Fibroblast of lung (primary cell): Measurements from ENCODE around the gene ASIC2. TPM values are rescaled to one million over a fixed set of nuclear protein-coding genes. Genes with fewer than 3 reads are reported as not detected.

Experiments used
- DNase-seq, 2 donors: peaks; one replicate each; pipeline versions ENCODE4 v3.0.0 to v3.0.0-alpha.2; 2010; ENCODE audit warnings: low read depth in 2 of 2
- H2AFZ ChIP-seq: 2 replicates; pipeline ENCODE4 v1.5.1; 2012; ENCODE audit warnings: low read length, control low read depth, inconsistent platforms
- H3K27ac ChIP-seq: 2 replicates; pipeline ENCODE4 v1.5.1; 2011; ENCODE audit warnings: low read length, control low read depth; ENCODE audit not compliant: insufficient read depth
- H3K27me3 ChIP-seq: 2 replicates; pipeline ENCODE4 v1.5.1; 2011; ENCODE audit warnings: mild to moderate bottlenecking, low read length; ENCODE audit not compliant: control insufficient read depth, insufficient read depth
- H3K36me3 ChIP-seq: 2 replicates; pipeline ENCODE4 v1.5.1; 2011; ENCODE audit warnings: low read length; ENCODE audit not compliant: control insufficient read depth, insufficient read depth
- H3K4me1 ChIP-seq: 2 replicates; pipeline ENCODE4 v1.5.1; 2011; ENCODE audit warnings: low read length; ENCODE audit not compliant: control insufficient read depth, insufficient read depth; ENCODE audit errors: extremely low read depth
- H3K4me2 ChIP-seq: 2 replicates; pipeline ENCODE4 v1.5.1; 2011; ENCODE audit warnings: low read length, control low read depth; ENCODE audit not compliant: insufficient read depth; ENCODE audit errors: extremely low read depth
- H3K4me3 ChIP-seq, 4 experiments: fragments of 200-600 bp in 1 of 4; sonication (generic) in 1 of 4; replicated peaks in 1 of 4; 2 replicates each; pipeline ENCODE4 v1.5.1; 2011 to 2016; ENCODE audit warnings: low read length in 4 of 4, low read depth in 3 of 4, mild to moderate bottlenecking in 3 of 4, control low read depth in 2 of 4, inconsistent platforms in 1 of 4, mixed read lengths in 1 of 4; ENCODE audit not compliant: insufficient read depth in 1 of 4; ENCODE audit errors: control extremely low read depth in 1 of 4
- H3K79me2 ChIP-seq: 2 replicates; pipeline ENCODE4 v1.5.1; 2012; ENCODE audit warnings: mild to moderate bottlenecking, low read length, inconsistent platforms; ENCODE audit not compliant: control insufficient read depth, insufficient read depth
- H3K9ac ChIP-seq: 2 replicates; pipeline ENCODE4 v1.5.1; 2011; ENCODE audit warnings: mild to moderate bottlenecking, low read length, control low read depth; ENCODE audit not compliant: insufficient read depth
- H3K9me3 ChIP-seq: 2 replicates; pipeline ENCODE4 v1.5.1; 2012; ENCODE audit warnings: low read depth, low read length; ENCODE audit not compliant: control insufficient read depth, insufficient read depth
- H4K20me1 ChIP-seq: 2 replicates; pipeline ENCODE4 v1.5.1; 2011; ENCODE audit warnings: low read length; ENCODE audit not compliant: control insufficient read depth, insufficient read depth; ENCODE audit errors: extremely low read depth
- EZH2 ChIP-seq: IDR thresholded peaks from 2 replicates; pipeline ENCODE4 v1.5.1; 2012; ENCODE audit warnings: low read length, control low read depth, mild to moderate bottlenecking; ENCODE audit errors: missing control alignments
- polyA plus RNA-seq, 2 donors: library from polyadenylated mRNA; depleted of rRNA in 1 of 2; stranded (reverse) in 1 of 2; unstranded in 1 of 2; fragments of >200 nt; gene quantifications; 2 replicates each; pipeline ENCODE4 v1.2.1, GENCODE V29; 2011 to 2012; ENCODE audit warnings: missing spikeins in 1 of 2
- total RNA-seq: library from RNA; depleted of rRNA; stranded (reverse); fragments of >200 nt; gene quantifications from 2 replicates; pipeline ENCODE4 v1.2.1, GENCODE V29; 2014
- TF ChIP-seq, protein P1 (sequence below), 2 donors: IDR thresholded peaks in 1 of 2; conservative IDR thresholded peaks in 1 of 2; 1 replicate in 1 of 2; 2 replicates in 1 of 2; pipeline ENCODE4 v1.5.1; 2011 to 2012; ENCODE audit warnings: low read length in 2 of 2, control low read depth in 1 of 2, inconsistent platforms in 1 of 2, low read depth in 1 of 2, mild to moderate bottlenecking in 1 of 2

Gene ASIC2
- total and polyA plus RNA-seq, 2 donors (not counting 1 experiment from before 2014, with no cell fraction given): 0.08 to 0.50 TPM

DNA sequence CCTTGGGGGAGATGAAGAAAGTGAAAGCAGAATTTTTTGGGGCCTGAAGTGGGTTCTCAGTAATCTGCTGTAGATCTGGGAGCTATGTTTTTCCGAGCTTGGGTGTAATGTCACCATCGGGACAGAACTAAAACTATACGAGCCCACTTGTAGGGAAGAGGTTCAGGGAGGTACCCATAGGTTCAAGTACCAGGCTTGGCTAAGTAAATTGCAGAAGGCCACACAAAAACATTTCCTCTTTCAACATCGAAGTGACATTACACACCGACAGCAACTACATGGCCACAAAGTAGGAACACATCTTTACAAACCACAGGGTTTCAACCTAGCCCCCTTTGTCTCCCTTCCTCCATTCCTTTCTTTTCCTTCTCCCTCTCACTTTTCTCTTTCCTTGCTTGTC, 10.2 kb upstream of the ASIC2 start:
- H2AFZ ChIP-seq: no peak overlapping the region
- H3K4me2 ChIP-seq: no peak overlapping the region
- H3K27me3 ChIP-seq: peaks cover 4% of the 10 kb centered on the region
- no peak for TF ChIP-seq EZH2
- TF ChIP-seq, protein P1, sequence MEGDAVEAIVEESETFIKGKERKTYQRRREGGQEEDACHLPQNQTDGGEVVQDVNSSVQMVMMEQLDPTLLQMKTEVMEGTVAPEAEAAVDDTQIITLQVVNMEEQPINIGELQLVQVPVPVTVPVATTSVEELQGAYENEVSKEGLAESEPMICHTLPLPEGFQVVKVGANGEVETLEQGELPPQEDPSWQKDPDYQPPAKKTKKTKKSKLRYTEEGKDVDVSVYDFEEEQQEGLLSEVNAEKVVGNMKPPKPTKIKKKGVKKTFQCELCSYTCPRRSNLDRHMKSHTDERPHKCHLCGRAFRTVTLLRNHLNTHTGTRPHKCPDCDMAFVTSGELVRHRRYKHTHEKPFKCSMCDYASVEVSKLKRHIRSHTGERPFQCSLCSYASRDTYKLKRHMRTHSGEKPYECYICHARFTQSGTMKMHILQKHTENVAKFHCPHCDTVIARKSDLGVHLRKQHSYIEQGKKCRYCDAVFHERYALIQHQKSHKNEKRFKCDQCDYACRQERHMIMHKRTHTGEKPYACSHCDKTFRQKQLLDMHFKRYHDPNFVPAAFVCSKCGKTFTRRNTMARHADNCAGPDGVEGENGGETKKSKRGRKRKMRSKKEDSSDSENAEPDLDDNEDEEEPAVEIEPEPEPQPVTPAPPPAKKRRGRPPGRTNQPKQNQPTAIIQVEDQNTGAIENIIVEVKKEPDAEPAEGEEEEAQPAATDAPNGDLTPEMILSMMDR (conservative IDR thresholded peaks at IDR 0.05 in 1 of 2, IDR thresholded peaks at IDR 0.05 in 1 of 2; ENCODE audit: low read depth in 1 of 2, low read length in 2 of 2): no peak
- no peaks in the 10 kb centered on the region for H3K79me2 ChIP-seq
- DNase-seq: no peak
- no peak overlapping the region for H3K4me3 ChIP-seq
- no peaks in the 10 kb centered on the region for H4K20me1 ChIP-seq
- no peaks in the 10 kb centered on the region for H3K4me1 ChIP-seq
- H3K27ac ChIP-seq: no peak overlapping the region
- H3K9me3 ChIP-seq: no peaks in the 10 kb centered on the region
- H3K36me3 ChIP-seq: no peaks in the 10 kb centered on the region
- H3K9ac ChIP-seq: no peak overlapping the region

- no peak overlapping the region for H3K4me3 ChIP-seq
- H3K27ac ChIP-seq: no peak overlapping the region
- no peak overlapping the region for H2AFZ ChIP-seq
- no peak for TF ChIP-seq EZH2
- TF ChIP-seq, protein P1 (conservative IDR thresholded peaks at IDR 0.05 in 1 of 2, IDR thresholded peaks at IDR 0.05 in 1 of 2; ENCODE audit: low read depth in 1 of 2, low read length in 2 of 2): no peak
- no peaks in the 10 kb centered on the region for H3K36me3 ChIP-seq
- peak in 1 of 2 donors; percentile 47 for DNase-seq
- H3K9me3 ChIP-seq: no peaks in the 10 kb centered on the region
- H3K79me2 ChIP-seq: no peaks in the 10 kb centered on the region
- H3K4me2 ChIP-seq: no peak overlapping the region
- H3K9ac ChIP-seq: no peak overlapping the region
- H3K4me1 ChIP-seq: no peaks in the 10 kb centered on the region
- no peaks in the 10 kb centered on the region for H4K20me1 ChIP-seq
- H3K27me3 ChIP-seq: peaks cover 4% of the 10 kb centered on the region
Observed at GRCh38 chr17:33302394-33302793, 9.3 kb upstream of the ASIC2 start.

GRCh38 chr17:33300241-33300640, 7.1 kb upstream of the ASIC2 start:
- Histone ChIP-seq H3K4me2 (no peak overlapping the region), H3K9ac (no peak overlapping the region), H3K4me1 (no peaks in the 10 kb centered on the region), H2AFZ (no peak overlapping the region), H3K9me3 (no peaks in the 10 kb centered on the region), H3K36me3 (no peaks in the 10 kb centered on the region), H3K27me3 (peaks cover 4% of the 10 kb centered on the region), H3K4me3 (no peak overlapping the region), H4K20me1 (no peaks in the 10 kb centered on the region), H3K79me2 (no peaks in the 10 kb centered on the region), H3K27ac (no peak overlapping the region)
- TF ChIP-seq, protein P1 (conservative IDR thresholded peaks at IDR 0.05 in 1 of 2, IDR thresholded peaks at IDR 0.05 in 1 of 2; ENCODE audit: low read depth in 1 of 2, low read length in 2 of 2): no peak
- TF ChIP-seq EZH2: no peak
- no peak for DNase-seq
